Measurements from ENCODE around the gene MRPL17. TPM values are rescaled to one million over a fixed set of nuclear protein-coding genes. Genes with fewer than 3 reads are reported as not detected.

The MRPL17 gene
- total and polyA plus RNA-seq, 7 experiments from 2014 or later: 10.0 to 70.3 (median 26.4) TPM

- Mint-ChIP-seq H3K27me3 (peaks cover 0 to 16% (median 0%) of the 10 kb centered on the region in 5 donors), H3K4me3 (peak within 1 kb of the TSS; percentile 65 to 89 (median 74)), H3K36me3 (peaks cover 0 to 3% (median 0%) of the 10 kb centered on the region in 5 donors), H3K9me3 (no peaks in the 10 kb centered on the region), H3K27ac (peak within 1 kb of the TSS in 8 of 9 donors; percentile 16 to 81 (median 66)), H3K4me1 (peaks cover 5 to 11% (median 7%) of the 10 kb centered on the region in 7 donors)
- DNase-seq: peak in 4 of 9 donors; percentile 14 to 19 (median 18)
- Histone ChIP-seq H3K9me3 (ENCODE audit: control insufficient read depth in 2 of 3, low read length in 3 of 3) (no peaks in the 10 kb centered on the region), H3K36me3 (ENCODE audit: control insufficient read depth in 2 of 3, insufficient read depth in 3 of 3, low read length in 3 of 3) (no peaks in the 10 kb centered on the region), H3K4me1 (ENCODE audit: control insufficient read depth in 2 of 2, insufficient read depth in 2 of 2, low read length in 2 of 2) (peaks cover 0 to 26% of the 10 kb centered on the region in 2 donors), H3K27ac (ENCODE audit: low read depth, low read length) (peak within 1 kb of the TSS; percentile 66), H3K27me3 (ENCODE audit: control insufficient read depth in 2 of 2, insufficient read depth in 2 of 2, low read length in 2 of 2) (no peaks in the 10 kb centered on the region), H3K4me3 (ENCODE audit: low read length) (peak within 1 kb of the TSS; percentile 52)
- ATAC-seq: peak; percentile 40
- ChIA-PET CTCF (no interaction called here), POLR2A (interaction anchor here (0.7 to 2.4 kb wide), 7 partner anchors 9 to 51 kb away, joined by 3 to 10 read pairs (median 3); partner anchors contain the start of gene TPP1)
- intact Hi-C loops (cut with micrococcal nuclease): loop anchor here in 1 of 2 donors (1.0 to 2.0 kb wide), 3 partner anchors 9 to 37 kb away; partner anchors contain the start of genes MRPL17 and TPP1
These were observed 27.2 kb downstream of the MRPL17 start, which contains the start of gene DCHS1 for GRCh38 chr11:6655790-6656583. Gene DCHS1 (minus strand): TSS chr11:6655809. CDS start chr11:6641613, 14,196 bp downstream.

- peaks cover 0 to 26% of the 10 kb centered on the region in 2 donors for H3K4me1 ChIP-seq (ENCODE audit: control insufficient read depth in 2 of 2, insufficient read depth in 2 of 2, low read length in 2 of 2)
- DNase-seq: peak in 7 of 9 donors; percentile 15 to 50 (median 34)
- Mint-ChIP-seq H3K27me3 (peaks cover 0 to 16% (median 0%) of the 10 kb centered on the region in 5 donors), H3K9me3 (no peaks in the 10 kb centered on the region), H3K27ac (no peak overlapping the region), H3K36me3 (peaks cover 0 to 3% (median 0%) of the 10 kb centered on the region in 5 donors), H3K4me3 (no peak overlapping the region), H3K4me1 (peaks cover 5 to 11% (median 7%) of the 10 kb centered on the region in 7 donors)
- peak; percentile 60 for ATAC-seq
- peak overlapping the region; percentile 66 for H3K27ac ChIP-seq (ENCODE audit: low read depth, low read length)
- H3K9me3 ChIP-seq (ENCODE audit: control insufficient read depth in 2 of 3, low read length in 3 of 3): no peaks in the 10 kb centered on the region
- H3K4me3 ChIP-seq (ENCODE audit: low read length): peak overlapping the region; percentile 52
- no peaks in the 10 kb centered on the region for H3K27me3 ChIP-seq (ENCODE audit: control insufficient read depth in 2 of 2, insufficient read depth in 2 of 2, low read length in 2 of 2)
- intact Hi-C loops (cut with micrococcal nuclease): loop anchor here in 1 of 2 donors (1.0 to 2.0 kb wide), 3 partner anchors 8 to 36 kb away; partner anchors contain the start of genes MRPL17 and TPP1
- POLR2A ChIA-PET: interaction anchor here (0.6 to 2.4 kb wide), 8 partner anchors 8 to 51 kb away, joined by 3 to 10 read pairs (median 6); partner anchors contain the start of gene TPP1
- H3K36me3 ChIP-seq (ENCODE audit: control insufficient read depth in 2 of 3, insufficient read depth in 3 of 3, low read length in 3 of 3): no peaks in the 10 kb centered on the region
- CTCF ChIA-PET: interaction anchor here (0.7 kb wide), 1 partner anchor 174 kb away, joined by 3 read pairs; the partner anchor contains the start of gene ARFIP2
These were observed 27.9 kb downstream of the MRPL17 start for GRCh38 chr11:6655020-6655789.

- intact Hi-C loops (cut with micrococcal nuclease): loop anchor here (1.0 to 5.0 kb wide), 5 partner anchors 7 to 42 kb away; partner anchors contain the start of genes TPP1 (in 2 of the 2), MRPL17 (in 1 of the 2) and TAF10 (in 1 of the 2)
These were observed 28.7 kb downstream of the MRPL17 start for GRCh38 chr11:6654281-6655019.

GRCh38 chr11:6653656-6654055, 29.5 kb downstream of the MRPL17 start:
- ChIA-PET POLR2A (interaction anchor here (0.6 to 2.7 kb wide), 12 partner anchors 9 to 43 kb away, joined by 3 to 8 read pairs (median 4); partner anchors contain the start of genes MRPL17 and TPP1), CTCF (interaction anchor here (1.0 to 1.2 kb wide), 2 partner anchors 14 to 49 kb away, joined by 3 read pairs; no protein-coding TSS in a partner anchor)
- intact Hi-C loops (cut with micrococcal nuclease): loop anchor here (1.0 to 5.0 kb wide), 4 partner anchors 13 to 41 kb away; partner anchors contain the start of genes MRPL17 (in 1 of the 2), TAF10 (in 1 of the 2) and TPP1 (in 1 of the 2)
- Mint-ChIP-seq H3K27ac (no peak overlapping the region), H3K4me1 (peaks cover 5 to 11% (median 7%) of the 10 kb centered on the region in 7 donors), H3K36me3 (peaks cover 0 to 3% (median 0%) of the 10 kb centered on the region in 5 donors), H3K27me3 (peaks cover 0 to 16% (median 0%) of the 10 kb centered on the region in 5 donors), H3K4me3 (no peak overlapping the region), H3K9me3 (no peaks in the 10 kb centered on the region)
- peak overlapping the region; percentile 17 for H3K27ac ChIP-seq (ENCODE audit: low read depth, low read length)
- ATAC-seq (no peak), DNase-seq (no peak)
- no peaks in the 10 kb centered on the region for H3K9me3 ChIP-seq (ENCODE audit: control insufficient read depth in 2 of 3, low read length in 3 of 3)
- no peak overlapping the region for H3K4me3 ChIP-seq (ENCODE audit: low read length)
- no peaks in the 10 kb centered on the region for H3K27me3 ChIP-seq (ENCODE audit: control insufficient read depth in 2 of 2, insufficient read depth in 2 of 2, low read length in 2 of 2)
- no peaks in the 10 kb centered on the region for H3K36me3 ChIP-seq (ENCODE audit: control insufficient read depth in 2 of 3, insufficient read depth in 3 of 3, low read length in 3 of 3)
- peaks cover 0 to 26% of the 10 kb centered on the region in 2 donors for H3K4me1 ChIP-seq (ENCODE audit: control insufficient read depth in 2 of 2, insufficient read depth in 2 of 2, low read length in 2 of 2)

More at GRCh38 chr11:6654281-6655019, 28.7 kb downstream of the MRPL17 start:
- CTCF ChIA-PET: interaction anchor here (0.7 to 1.2 kb wide), 3 partner anchors 13 to 173 kb away, joined by 3 read pairs; partner anchors contain the start of gene ARFIP2
- H3K9me3 Mint-ChIP-seq: no peaks in the 10 kb centered on the region
- H3K4me1 Mint-ChIP-seq: peaks cover 5 to 11% (median 7%) of the 10 kb centered on the region in 7 donors
- peak overlapping the region; percentile 66 for H3K27ac ChIP-seq (ENCODE audit: low read depth, low read length)
- peaks cover 0 to 3% (median 0%) of the 10 kb centered on the region in 5 donors for H3K36me3 Mint-ChIP-seq
- ATAC-seq (peak; percentile 25), DNase-seq (peak in 1 of 9 donors; percentile 15)
- H3K4me1 ChIP-seq (ENCODE audit: control insufficient read depth in 2 of 2, insufficient read depth in 2 of 2, low read length in 2 of 2): peaks cover 0 to 26% of the 10 kb centered on the region in 2 donors
- peak overlapping the region; percentile 52 for H3K4me3 ChIP-seq (ENCODE audit: low read length)
- POLR2A ChIA-PET: interaction anchor here (0.6 to 2.7 kb wide), 14 partner anchors 8 to 44 kb away, joined by 3 to 8 read pairs (median 4); partner anchors contain the start of genes MRPL17 and TPP1
- no peaks in the 10 kb centered on the region for H3K9me3 ChIP-seq (ENCODE audit: control insufficient read depth in 2 of 3, low read length in 3 of 3)
- no peak overlapping the region for H3K27ac Mint-ChIP-seq
- H3K4me3 Mint-ChIP-seq: no peak overlapping the region
- H3K36me3 ChIP-seq (ENCODE audit: control insufficient read depth in 2 of 3, insufficient read depth in 3 of 3, low read length in 3 of 3): no peaks in the 10 kb centered on the region
- peaks cover 0 to 16% (median 0%) of the 10 kb centered on the region in 5 donors for H3K27me3 Mint-ChIP-seq
- no peaks in the 10 kb centered on the region for H3K27me3 ChIP-seq (ENCODE audit: control insufficient read depth in 2 of 2, insufficient read depth in 2 of 2, low read length in 2 of 2)

GRCh38 chr11:6653097-6653496, 30.0 kb downstream of the MRPL17 start:
- H3K27me3 Mint-ChIP-seq: peaks cover 0 to 16% (median 0%) of the 10 kb centered on the region in 5 donors
- POLR2A ChIA-PET: interaction anchor here (1.2 to 2.7 kb wide), 7 partner anchors 11 to 40 kb away, joined by 4 to 8 read pairs (median 6); partner anchors contain the start of gene MRPL17
- H3K9me3 Mint-ChIP-seq: no peaks in the 10 kb centered on the region
- CTCF ChIA-PET: no interaction called here
- no peaks in the 10 kb centered on the region for H3K9me3 ChIP-seq (ENCODE audit: control insufficient read depth in 2 of 3, low read length in 3 of 3)
- DNase-seq: no peak
- H3K27ac Mint-ChIP-seq: no peak overlapping the region
- no peaks in the 10 kb centered on the region for H3K36me3 ChIP-seq (ENCODE audit: control insufficient read depth in 2 of 3, insufficient read depth in 3 of 3, low read length in 3 of 3)
- H3K4me1 Mint-ChIP-seq: peaks cover 5 to 11% (median 7%) of the 10 kb centered on the region in 7 donors
- intact Hi-C loops (cut with micrococcal nuclease): loop anchor here in 1 of 2 donors (2.0 to 5.0 kb wide), 2 partner anchors 14 to 36 kb away; partner anchors contain the start of gene TPP1
- H3K4me3 ChIP-seq (ENCODE audit: low read length): no peak overlapping the region
- H3K27me3 ChIP-seq (ENCODE audit: control insufficient read depth in 2 of 2, insufficient read depth in 2 of 2, low read length in 2 of 2): no peaks in the 10 kb centered on the region
- no peak for ATAC-seq
- H3K36me3 Mint-ChIP-seq: peaks cover 0 to 3% (median 0%) of the 10 kb centered on the region in 5 donors
- H3K4me1 ChIP-seq (ENCODE audit: control insufficient read depth in 2 of 2, insufficient read depth in 2 of 2, low read length in 2 of 2): peaks cover 0 to 31% of the 10 kb centered on the region in 2 donors
- H3K27ac ChIP-seq (ENCODE audit: low read depth, low read length): peak overlapping the region; percentile 22
- H3K4me3 Mint-ChIP-seq: no peak overlapping the region
